Measurements from ENCODE around the gene GABARAPL1.
"Not testable (repeated sequence)": the region's sequence is repeated elsewhere in the genome, so short reads cannot be mapped to it uniquely, and the experiment has no call there.

The GABARAPL1 gene

GRCh38 chr12:10225426-10225825, 12.7 kb downstream of the GABARAPL1 start:
- not testable (repeated sequence) for H3K4me3 ChIP-seq (ENCODE audit: insufficient read depth, low read depth, low read length, poor library complexity, severe bottlenecking); H3K27ac ChIP-seq (ENCODE audit: insufficient read depth, low read length, poor library complexity, severe bottlenecking); H3K4me1 ChIP-seq (ENCODE audit: control insufficient read depth, insufficient read depth, low read length, poor library complexity, severe bottlenecking); H3K9me3 ChIP-seq (ENCODE audit: control insufficient read depth, low read length); H3K27me3 ChIP-seq (replicated peaks; ENCODE audit: control insufficient read depth, insufficient read depth, low read length, poor library complexity, severe bottlenecking); DNase-seq
- H3K36me3 ChIP-seq (ENCODE audit: control insufficient read depth, insufficient read depth, low read length): peaks cover 18% of the 10 kb centered on the region

GRCh38 chr12:10226086-10226485, 13.4 kb downstream of the GABARAPL1 start:
- no peaks in the 10 kb centered on the region for H3K27me3 ChIP-seq (replicated peaks; ENCODE audit: control insufficient read depth, insufficient read depth, low read length, poor library complexity, severe bottlenecking)
- no peaks in the 10 kb centered on the region for H3K4me1 ChIP-seq (ENCODE audit: control insufficient read depth, insufficient read depth, low read length, poor library complexity, severe bottlenecking)
- no peaks in the 10 kb centered on the region for H3K9me3 ChIP-seq (ENCODE audit: control insufficient read depth, low read length)
- no peak overlapping the region for H3K4me3 ChIP-seq (ENCODE audit: insufficient read depth, low read depth, low read length, poor library complexity, severe bottlenecking)
- no peak overlapping the region for H3K27ac ChIP-seq (ENCODE audit: insufficient read depth, low read length, poor library complexity, severe bottlenecking)
- H3K36me3 ChIP-seq (ENCODE audit: control insufficient read depth, insufficient read depth, low read length): peaks cover 12% of the 10 kb centered on the region
- no peak for DNase-seq

DNA sequence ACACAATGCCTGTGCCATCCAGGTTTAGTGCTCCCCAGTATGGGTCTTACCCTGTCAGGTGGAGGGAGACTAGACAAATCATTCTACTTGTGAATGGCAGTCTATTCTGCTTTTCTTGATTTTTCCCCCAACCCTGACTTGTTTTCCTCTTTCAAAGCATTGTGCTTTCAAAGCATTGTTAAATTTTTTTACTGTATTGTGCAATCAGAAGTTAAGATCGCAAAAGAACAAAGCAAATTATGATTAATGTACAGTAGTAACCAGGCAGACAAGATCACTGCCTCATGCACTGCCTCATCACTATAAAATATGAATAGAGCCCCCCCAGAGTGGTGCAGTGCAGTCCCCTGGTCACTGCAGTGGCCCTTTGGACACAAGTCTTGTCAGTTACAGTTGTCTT, 14.1 kb downstream of the GABARAPL1 start:
- no peak for DNase-seq
- Histone ChIP-seq H3K27me3 (replicated peaks; ENCODE audit: control insufficient read depth, insufficient read depth, low read length, poor library complexity, severe bottlenecking) (no peaks in the 10 kb centered on the region), H3K4me1 (ENCODE audit: control insufficient read depth, insufficient read depth, low read length, poor library complexity, severe bottlenecking) (no peaks in the 10 kb centered on the region), H3K27ac (ENCODE audit: insufficient read depth, low read length, poor library complexity, severe bottlenecking) (no peak overlapping the region), H3K9me3 (ENCODE audit: control insufficient read depth, low read length) (no peaks in the 10 kb centered on the region), H3K4me3 (ENCODE audit: insufficient read depth, low read depth, low read length, poor library complexity, severe bottlenecking) (no peak overlapping the region), H3K36me3 (ENCODE audit: control insufficient read depth, insufficient read depth, low read length) (peaks cover 6% of the 10 kb centered on the region)

GRCh38 chr12:10227648-10228047, 15.0 kb downstream of the GABARAPL1 start:
- no peaks in the 10 kb centered on the region for H3K9me3 ChIP-seq (ENCODE audit: control insufficient read depth, low read length)
- H3K4me3 ChIP-seq (ENCODE audit: insufficient read depth, low read depth, low read length, poor library complexity, severe bottlenecking): no peak overlapping the region
- no peaks in the 10 kb centered on the region for H3K4me1 ChIP-seq (ENCODE audit: control insufficient read depth, insufficient read depth, low read length, poor library complexity, severe bottlenecking)
- DNase-seq: no peak
- no peaks in the 10 kb centered on the region for H3K36me3 ChIP-seq (ENCODE audit: control insufficient read depth, insufficient read depth, low read length)
- no peaks in the 10 kb centered on the region for H3K27me3 ChIP-seq (replicated peaks; ENCODE audit: control insufficient read depth, insufficient read depth, low read length, poor library complexity, severe bottlenecking)
- no peak overlapping the region for H3K27ac ChIP-seq (ENCODE audit: insufficient read depth, low read length, poor library complexity, severe bottlenecking)

DNA sequence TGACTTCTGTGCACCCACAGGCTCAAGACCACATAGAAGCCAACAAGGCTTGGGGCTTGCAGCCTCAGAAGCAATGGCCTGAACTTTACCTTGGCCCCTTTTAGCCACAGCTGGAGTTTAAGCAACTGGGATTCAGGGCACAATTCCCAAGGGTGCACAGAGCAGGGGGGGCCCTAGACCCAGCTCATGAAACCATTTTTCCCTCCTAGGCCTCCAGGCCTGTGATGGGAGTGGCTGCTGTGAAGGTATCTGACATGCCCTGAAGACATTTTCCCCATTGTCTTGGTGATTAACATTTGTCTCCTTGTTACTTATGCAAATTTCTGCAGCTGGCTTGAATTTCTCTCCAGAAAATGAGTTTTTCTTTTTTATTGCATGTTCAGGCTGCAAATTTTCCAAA, 21.9 kb downstream of the GABARAPL1 start:
- H3K4me3 ChIP-seq (ENCODE audit: insufficient read depth, low read depth, low read length, poor library complexity, severe bottlenecking): no peak overlapping the region
- H3K36me3 ChIP-seq (ENCODE audit: control insufficient read depth, insufficient read depth, low read length): no peaks in the 10 kb centered on the region
- H3K27me3 ChIP-seq (replicated peaks; ENCODE audit: control insufficient read depth, insufficient read depth, low read length, poor library complexity, severe bottlenecking): no peaks in the 10 kb centered on the region
- H3K4me1 ChIP-seq (ENCODE audit: control insufficient read depth, insufficient read depth, low read length, poor library complexity, severe bottlenecking): no peaks in the 10 kb centered on the region
- no peak overlapping the region for H3K27ac ChIP-seq (ENCODE audit: insufficient read depth, low read length, poor library complexity, severe bottlenecking)
- H3K9me3 ChIP-seq (ENCODE audit: control insufficient read depth, low read length): no peaks in the 10 kb centered on the region
- DNase-seq: no peak

DNA sequence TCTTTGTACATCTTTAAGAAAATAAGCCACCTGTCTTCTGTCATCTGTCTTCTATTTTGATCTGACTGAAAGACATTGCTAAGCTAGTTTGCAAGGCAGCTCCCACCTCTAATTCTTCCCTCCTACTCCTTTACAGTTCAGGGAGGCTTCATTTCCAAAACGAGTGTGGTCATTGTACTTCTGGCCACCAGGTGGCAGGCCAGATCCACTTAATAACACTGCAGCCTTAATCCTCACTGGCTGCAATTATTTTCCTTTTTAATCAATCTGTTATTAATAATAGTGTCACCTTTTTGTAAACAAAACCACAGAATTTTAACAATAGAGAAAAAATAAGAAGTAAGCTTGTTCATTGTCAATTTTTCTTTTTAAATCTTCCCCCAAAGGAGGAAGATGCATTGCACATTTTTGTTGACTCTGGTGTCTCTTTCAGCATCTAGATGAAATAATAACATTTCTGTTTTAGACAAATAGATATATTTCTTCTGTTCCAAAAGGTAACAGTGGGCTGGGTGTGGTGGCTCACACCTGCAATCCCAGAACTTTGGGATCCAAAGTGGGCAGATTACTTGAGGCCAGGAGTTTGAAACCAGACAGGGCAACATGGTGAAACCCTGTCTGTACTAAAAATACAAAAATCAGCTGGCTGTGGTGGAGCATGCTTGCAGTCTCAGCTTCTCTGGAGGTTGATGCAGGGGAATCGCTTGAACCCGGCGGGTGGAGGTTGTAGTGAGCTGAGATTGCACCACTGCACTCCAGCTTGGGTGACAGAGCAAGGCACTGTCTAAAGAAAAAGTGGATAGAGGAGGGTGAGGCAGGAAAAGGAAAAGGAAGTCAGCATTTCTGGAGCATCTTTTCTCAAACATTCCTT, 23.3 kb downstream of the GABARAPL1 start:
- DNase-seq: peak in 2 of 3 donors; percentile 16 to 19
- H3K27me3 ChIP-seq (replicated peaks; ENCODE audit: control insufficient read depth, insufficient read depth, low read length, poor library complexity, severe bottlenecking): no peaks in the 10 kb centered on the region
- H3K9me3 ChIP-seq (ENCODE audit: control insufficient read depth, low read length): no peaks in the 10 kb centered on the region
- H3K4me3 ChIP-seq (ENCODE audit: insufficient read depth, low read depth, low read length, poor library complexity, severe bottlenecking): no peak overlapping the region
- H3K4me1 ChIP-seq (ENCODE audit: control insufficient read depth, insufficient read depth, low read length, poor library complexity, severe bottlenecking): no peaks in the 10 kb centered on the region
- no peaks in the 10 kb centered on the region for H3K36me3 ChIP-seq (ENCODE audit: control insufficient read depth, insufficient read depth, low read length)
- no peak overlapping the region for H3K27ac ChIP-seq (ENCODE audit: insufficient read depth, low read length, poor library complexity, severe bottlenecking)

DNA sequence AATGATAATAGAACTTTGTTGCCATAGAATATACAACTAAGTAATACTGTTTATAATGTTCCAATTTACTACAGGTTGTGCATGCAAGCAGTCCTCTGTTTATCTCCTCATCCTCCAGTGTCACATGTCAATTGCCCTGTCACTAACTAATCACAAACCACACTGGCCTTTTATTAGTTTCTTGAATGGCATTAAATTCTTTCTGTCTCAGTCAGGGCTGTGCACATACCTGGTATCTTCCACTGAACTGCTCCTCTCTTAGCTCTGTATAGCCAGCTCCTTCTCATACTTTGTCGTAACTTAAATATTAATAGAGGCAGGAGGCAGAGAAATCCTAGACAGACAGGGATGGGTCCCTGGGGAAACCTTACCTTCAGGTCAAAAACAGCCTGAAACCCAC, 24.0 kb downstream of the GABARAPL1 start:
- Histone ChIP-seq H3K9me3 (ENCODE audit: control insufficient read depth, low read length) (no peaks in the 10 kb centered on the region), H3K36me3 (ENCODE audit: control insufficient read depth, insufficient read depth, low read length) (no peaks in the 10 kb centered on the region), H3K4me1 (ENCODE audit: control insufficient read depth, insufficient read depth, low read length, poor library complexity, severe bottlenecking) (no peaks in the 10 kb centered on the region), H3K27ac (ENCODE audit: insufficient read depth, low read length, poor library complexity, severe bottlenecking) (no peak overlapping the region), H3K4me3 (ENCODE audit: insufficient read depth, low read depth, low read length, poor library complexity, severe bottlenecking) (no peak overlapping the region), H3K27me3 (replicated peaks; ENCODE audit: control insufficient read depth, insufficient read depth, low read length, poor library complexity, severe bottlenecking) (no peaks in the 10 kb centered on the region)
- DNase-seq: no peak

DNA sequence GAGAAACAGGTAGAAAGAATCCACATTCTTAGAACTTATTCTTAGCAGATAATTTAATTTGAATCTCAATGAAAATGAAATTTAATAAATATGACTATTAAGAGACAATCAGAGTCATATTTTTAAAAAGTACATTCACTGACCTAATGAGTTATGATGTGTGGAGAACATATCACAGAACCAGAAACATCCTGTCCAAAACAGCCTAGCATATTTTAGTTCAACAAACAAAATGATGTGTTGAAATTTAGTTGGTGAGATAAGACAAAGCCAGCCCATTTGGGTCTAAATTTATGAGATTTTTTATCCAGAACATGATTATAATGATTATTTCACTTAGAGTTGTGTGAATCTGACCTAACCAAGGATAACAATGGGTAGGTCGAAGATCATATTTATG, 25.8 kb downstream of the GABARAPL1 start:
- DNase-seq: no peak
- Histone ChIP-seq H3K27me3 (replicated peaks; ENCODE audit: control insufficient read depth, insufficient read depth, low read length, poor library complexity, severe bottlenecking) (no peaks in the 10 kb centered on the region), H3K27ac (ENCODE audit: insufficient read depth, low read length, poor library complexity, severe bottlenecking) (no peak overlapping the region), H3K4me1 (ENCODE audit: control insufficient read depth, insufficient read depth, low read length, poor library complexity, severe bottlenecking) (no peaks in the 10 kb centered on the region), H3K4me3 (ENCODE audit: insufficient read depth, low read depth, low read length, poor library complexity, severe bottlenecking) (no peak overlapping the region), H3K9me3 (ENCODE audit: control insufficient read depth, low read length) (no peaks in the 10 kb centered on the region), H3K36me3 (ENCODE audit: control insufficient read depth, insufficient read depth, low read length) (no peaks in the 10 kb centered on the region)

- Histone ChIP-seq H3K4me1 (ENCODE audit: control insufficient read depth, insufficient read depth, low read length, poor library complexity, severe bottlenecking) (no peaks in the 10 kb centered on the region), H3K9me3 (ENCODE audit: control insufficient read depth, low read length) (no peaks in the 10 kb centered on the region), H3K36me3 (ENCODE audit: control insufficient read depth, insufficient read depth, low read length) (no peaks in the 10 kb centered on the region), H3K27ac (ENCODE audit: insufficient read depth, low read length, poor library complexity, severe bottlenecking) (no peak overlapping the region), H3K27me3 (replicated peaks; ENCODE audit: control insufficient read depth, insufficient read depth, low read length, poor library complexity, severe bottlenecking) (no peaks in the 10 kb centered on the region), H3K4me3 (ENCODE audit: insufficient read depth, low read depth, low read length, poor library complexity, severe bottlenecking) (no peak overlapping the region)
- no peak for DNase-seq
Observed at GRCh38 chr12:10241290-10241689, 28.6 kb downstream of the GABARAPL1 start.

DNA sequence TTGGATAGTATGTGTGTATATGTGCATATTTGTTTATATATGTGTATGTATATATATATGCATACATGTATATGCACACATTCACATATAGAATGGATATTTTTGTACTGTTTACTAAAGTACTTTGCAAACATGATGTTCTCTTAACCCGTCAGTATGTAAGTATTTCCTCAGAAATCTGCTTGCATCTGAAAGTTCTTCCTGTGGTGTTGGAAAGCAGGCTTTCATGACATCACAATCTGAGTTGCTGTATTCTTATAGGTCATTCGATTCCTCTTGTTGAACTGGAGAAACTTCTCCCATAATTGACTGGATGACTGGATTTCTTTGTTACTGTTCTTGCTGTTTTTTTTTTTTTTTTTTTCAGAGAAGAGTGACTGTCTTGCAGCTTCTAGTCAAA, 29.1 kb downstream of the GABARAPL1 start:
- Histone ChIP-seq H3K36me3 (ENCODE audit: control insufficient read depth, insufficient read depth, low read length) (no peaks in the 10 kb centered on the region), H3K27me3 (replicated peaks; ENCODE audit: control insufficient read depth, insufficient read depth, low read length, poor library complexity, severe bottlenecking) (no peaks in the 10 kb centered on the region), H3K4me3 (ENCODE audit: insufficient read depth, low read depth, low read length, poor library complexity, severe bottlenecking) (no peak overlapping the region), H3K9me3 (ENCODE audit: control insufficient read depth, low read length) (no peaks in the 10 kb centered on the region), H3K27ac (ENCODE audit: insufficient read depth, low read length, poor library complexity, severe bottlenecking) (no peak overlapping the region), H3K4me1 (ENCODE audit: control insufficient read depth, insufficient read depth, low read length, poor library complexity, severe bottlenecking) (no peaks in the 10 kb centered on the region)
- DNase-seq: no peak
